A549 (cell line): ENCODE data around the gene FAM131C. TPM values are rescaled to one million over a fixed set of nuclear protein-coding genes. Genes with fewer than 3 reads are reported as not detected.

ENCODE experiments used
- ATAC-seq, 2 experiments: fragments of 200-7000 bp in 1 of 2; fragments of >200 bp in 1 of 2; cut with Nextera tagmentation in 1 of 2; cut with Tn5 transposase in 1 of 2; 3 replicates each; pipeline versions ENCODE4 v1.8.0 to v1.9.1; 2018 to 2020; ENCODE audit warnings: mild to moderate bottlenecking in 1 of 2, moderate library complexity in 1 of 2
- CTCF ChIA-PET: fragments of 300-600 bp; sonication (Branson Sonifier 250); formaldehyde crosslinking; extraction: SDS; loops from one replicate; lab custom pipeline; 2021; ENCODE audit warnings: antibody characterized with exemption, inconsistent platforms; lab: Yijun Ruan, JAX
- POLR2A ChIA-PET: fragments of 350-600 bp; formaldehyde crosslinking; extraction: SDS; loops from one replicate; lab custom pipeline; 2021; ENCODE audit warnings: antibody characterized with exemption, inconsistent platforms; lab: Yijun Ruan, JAX
- DNase-seq, 2 experiments: peaks; one replicate each; pipeline versions ENCODE4 v3.0.0 to v3.0.0-alpha.2; 2011 to 2016; ENCODE audit warnings: low read depth in 1 of 2, low spot score in 1 of 2
- FAIRE-seq: peaks from 2 replicates; lab custom pipeline; 2011; peaks lifted over from hg19 to GRCh38; lab: Jason Lieb, UNC
- H3K27ac ChIP-seq, 2 experiments: fragments of >200 bp; sonication (Bioruptor Twin); formaldehyde crosslinking; 3 replicates each; pipeline ENCODE4 v1.5.1; 2016 to 2017
- H3K4me1 ChIP-seq: fragments of >200 bp; sonication (Bioruptor Twin); formaldehyde crosslinking; 3 replicates; pipeline ENCODE4 v1.6.1; 2016
- H3K4me2 ChIP-seq: fragments of >200 bp; sonication (Bioruptor Twin); formaldehyde crosslinking; 3 replicates; pipeline ENCODE4 v1.6.1; 2016
- H3K4me3 ChIP-seq: fragments of >200 bp; sonication (Bioruptor Twin); formaldehyde crosslinking; 3 replicates; pipeline ENCODE4 v1.5.1; 2016
- H3K9me3 ChIP-seq: fragments of >200 bp; sonication (Bioruptor Twin); formaldehyde crosslinking; 3 replicates; pipeline ENCODE4 v1.6.1; 2016
- CBX8 ChIP-seq: fragments of 200-600 bp; sonication (generic); IDR thresholded peaks from 2 replicates; pipeline ENCODE4 v1.6.1; 2016
- CHD2 ChIP-seq: fragments of 150-350 bp; IDR thresholded peaks from 2 replicates; pipeline ENCODE4 v1.6.1; 2014; ENCODE audit warnings: low read length; ENCODE audit not compliant: partially characterized antibody
- CHD4 ChIP-seq: fragments of 200-600 bp; sonication (generic); IDR thresholded peaks from 2 replicates; pipeline ENCODE4 v1.6.1; 2016; ENCODE audit warnings: antibody characterized with exemption, mild to moderate bottlenecking, borderline replicate concordance
- EP300 ChIP-seq, 2 experiments: fragments of >200 bp; sonication (Bioruptor Twin); formaldehyde crosslinking; IDR thresholded peaks; 2 replicates in 1 of 2; 3 replicates in 1 of 2; pipeline ENCODE4 v1.6.1; 2016 to 2017
- FOXS1 ChIP-seq: fragments of 250-450 bp; sonication (Bioruptor Pico); IDR thresholded peaks from 2 replicates; pipeline ENCODE4 v1.5.0; 2020; ENCODE audit warnings: mild to moderate bottlenecking, moderate library complexity
- HEYL ChIP-seq: fragments of 250-450 bp; sonication (Bioruptor Pico); IDR thresholded peaks from 2 replicates; pipeline ENCODE4 v1.8.0; 2021; ENCODE audit warnings: mild to moderate bottlenecking, moderate library complexity
- HOXA7 ChIP-seq: fragments of 250-450 bp; sonication (Bioruptor Pico); IDR thresholded peaks from 2 replicates; pipeline ENCODE4 v1.5.0; 2020; ENCODE audit warnings: mild to moderate bottlenecking, moderate library complexity
- MAFK ChIP-seq: fragments of 450-650 bp; IDR thresholded peaks from 2 replicates; pipeline ENCODE4 v1.6.1; 2014; ENCODE audit not compliant: partially characterized antibody
- MAZ ChIP-seq: fragments of 150-350 bp; IDR thresholded peaks from 2 replicates; pipeline ENCODE4 v1.6.1; 2014; ENCODE audit warnings: antibody characterized with exemption, low read depth, low read length, borderline replicate concordance
- NPAS2 ChIP-seq: fragments of 250-450 bp; sonication (Bioruptor Pico); IDR thresholded peaks from 2 replicates; pipeline ENCODE4 v1.8.0; 2022; ENCODE audit warnings: mild to moderate bottlenecking, moderate library complexity, borderline replicate concordance
- NR3C1 ChIP-seq: fragments of >200 bp; sonication (Bioruptor Twin); formaldehyde crosslinking; IDR thresholded peaks from 3 replicates; pipeline ENCODE4 v1.6.1; 2017
- RAD21 ChIP-seq, 2 experiments: fragments of >200 bp in 1 of 2; sonication (Bioruptor Twin) in 1 of 2; formaldehyde crosslinking in 1 of 2; IDR thresholded peaks in 1 of 2; conservative IDR thresholded peaks in 1 of 2; 2 replicates in 1 of 2; 3 replicates in 1 of 2; pipeline ENCODE4 v1.6.1; 2012 to 2018; ENCODE audit warnings: inconsistent platforms in 1 of 2
- RARB ChIP-seq: fragments of 250-450 bp; sonication (Bioruptor Pico); IDR thresholded peaks from 2 replicates; pipeline ENCODE4 v1.8.0; 2021; ENCODE audit warnings: mild to moderate bottlenecking, moderate library complexity
- TP53 ChIP-seq: fragments of 250-450 bp; sonication (Bioruptor Pico); IDR thresholded peaks from 2 replicates; pipeline ENCODE4 v1.5.0; 2021; ENCODE audit warnings: mild to moderate bottlenecking, moderate library complexity
- ZSCAN20 ChIP-seq: fragments of 250-450 bp; sonication (Bioruptor Pico); IDR thresholded peaks from 2 replicates; pipeline ENCODE4 v1.8.0; 2022; ENCODE audit warnings: mild to moderate bottlenecking, moderate library complexity
- WGBS: methylation state at CpG from one replicate; pipeline ENCODE4 v1.1.6; 2017; ENCODE audit errors: missing lambda C conversion rate; 5-methylcytosine and 5-hydroxymethylcytosine counted together
- polyA plus RNA-seq, 4 experiments: library from polyadenylated mRNA; depleted of rRNA in 3 of 4; stranded (reverse); fragments of >200 nt; fragmentation: RNase III in 1 of 4; extraction: RNeasy Plus Mini Kit Qiagen cat#74134 plus additional on column Dnase treatment in 1 of 4; gene quantifications; 2 replicates in 3 of 4; 3 replicates in 1 of 4; pipeline ENCODE4 v1.2.3, GENCODE V29; 2011 to 2017
- TF ChIP-seq, protein P1 (sequence below): fragments of >200 bp; sonication (Bioruptor Twin); formaldehyde crosslinking; IDR thresholded peaks from 3 replicates; pipeline ENCODE4 v1.6.1; 2016
- TF ChIP-seq, protein P2 (sequence below): fragments of 250-450 bp; sonication (Bioruptor Pico); IDR thresholded peaks from 2 replicates; pipeline ENCODE4 v1.5.0; 2021; ENCODE audit warnings: mild to moderate bottlenecking, moderate library complexity, borderline replicate concordance
- TF ChIP-seq, protein P3 (sequence below): fragments of 450-650 bp; IDR thresholded peaks from 2 replicates; pipeline ENCODE4 v1.6.1; 2014; ENCODE audit warnings: antibody characterized with exemption

The FAM131C gene
- polyA plus RNA-seq, 2 of the 4 experiments (the other 2 are of a cell fraction): 2.3 to 6.7 TPM

- WGBS: 84% methylated on average over 4 of the region's 7 CpGs
- ChIA-PET POLR2A (no interaction called here), CTCF (interaction anchor here (1.2 to 1.9 kb wide), 3 partner anchors 23 to 38 kb away, joined by 3 to 5 read pairs (median 5); partner anchors contain the start of gene FAM131C)
- DNase-seq: no peak
- Histone ChIP-seq H3K4me1 (no peaks in the 10 kb centered on the region; the same call in 2 of the 3 replicates), H3K4me2 (no peak overlapping the region), H3K9me3 (no peaks in the 10 kb centered on the region), H3K4me3 (no peak overlapping the region), H3K27ac (no peak overlapping the region)
- no peak for TF ChIP-seq NPAS2
- TF ChIP-seq FOXS1 (CRISPR knock-in tag): no peak
- no peak for TF ChIP-seq ZSCAN20 (CRISPR knock-in tag)
- TF ChIP-seq CHD2: no peak
- no peak for TF ChIP-seq CHD4
- TF ChIP-seq, protein P1, sequence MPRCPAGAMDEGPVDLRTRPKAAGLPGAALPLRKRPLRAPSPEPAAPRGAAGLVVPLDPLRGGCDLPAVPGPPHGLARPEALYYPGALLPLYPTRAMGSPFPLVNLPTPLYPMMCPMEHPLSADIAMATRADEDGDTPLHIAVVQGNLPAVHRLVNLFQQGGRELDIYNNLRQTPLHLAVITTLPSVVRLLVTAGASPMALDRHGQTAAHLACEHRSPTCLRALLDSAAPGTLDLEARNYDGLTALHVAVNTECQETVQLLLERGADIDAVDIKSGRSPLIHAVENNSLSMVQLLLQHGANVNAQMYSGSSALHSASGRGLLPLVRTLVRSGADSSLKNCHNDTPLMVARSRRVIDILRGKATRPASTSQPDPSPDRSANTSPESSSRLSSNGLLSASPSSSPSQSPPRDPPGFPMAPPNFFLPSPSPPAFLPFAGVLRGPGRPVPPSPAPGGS: no peak
- TF ChIP-seq HEYL (CRISPR knock-in tag): no peak
- TF ChIP-seq, protein P2, sequence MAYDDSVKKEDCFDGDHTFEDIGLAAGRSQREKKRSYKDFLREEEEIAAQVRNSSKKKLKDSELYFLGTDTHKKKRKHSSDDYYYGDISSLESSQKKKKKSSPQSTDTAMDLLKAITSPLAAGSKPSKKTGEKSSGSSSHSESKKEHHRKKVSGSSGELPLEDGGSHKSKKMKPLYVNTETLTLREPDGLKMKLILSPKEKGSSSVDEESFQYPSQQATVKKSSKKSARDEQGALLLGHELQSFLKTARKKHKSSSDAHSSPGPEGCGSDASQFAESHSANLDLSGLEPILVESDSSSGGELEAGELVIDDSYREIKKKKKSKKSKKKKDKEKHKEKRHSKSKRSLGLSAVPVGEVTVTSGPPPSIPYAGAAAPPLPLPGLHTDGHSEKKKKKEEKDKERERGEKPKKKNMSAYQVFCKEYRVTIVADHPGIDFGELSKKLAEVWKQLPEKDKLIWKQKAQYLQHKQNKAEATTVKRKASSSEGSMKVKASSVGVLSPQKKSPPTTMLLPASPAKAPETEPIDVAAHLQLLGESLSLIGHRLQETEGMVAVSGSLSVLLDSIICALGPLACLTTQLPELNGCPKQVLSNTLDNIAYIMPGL (CRISPR knock-in tag): no peak
- TF ChIP-seq TP53: no peak
- no peak for TF ChIP-seq EP300 (IDR thresholded peaks at IDR 0.05)
- no peak for TF ChIP-seq MAZ
- no peak for TF ChIP-seq CBX8
- no peak for FAIRE-seq
- ATAC-seq: no peak
Observed at GRCh38 chr1:16050328-16050727, 23.1 kb downstream of the FAM131C start.

- DNase-seq (no peak), ATAC-seq (peak in 1 of 2 experiments; percentile 67; a peak in 3 of 6 replicates)
- no CpG with 5 or more reads among the region's 25 CpGs for WGBS
- no peaks in the 10 kb centered on the region; the same call in 2 of the 3 replicates for H3K4me1 ChIP-seq
- TF ChIP-seq FOXS1 (CRISPR knock-in tag): no peak
- TF ChIP-seq NR3C1: no peak
- no peak for TF ChIP-seq RARB (CRISPR knock-in tag)
- TF ChIP-seq, protein P2 (CRISPR knock-in tag): no peak
- no peak for TF ChIP-seq RAD21 (conservative IDR thresholded peaks at IDR 0.05 in 1 of 2, IDR thresholded peaks at IDR 0.05 in 1 of 2)
- TF ChIP-seq, protein P3, sequence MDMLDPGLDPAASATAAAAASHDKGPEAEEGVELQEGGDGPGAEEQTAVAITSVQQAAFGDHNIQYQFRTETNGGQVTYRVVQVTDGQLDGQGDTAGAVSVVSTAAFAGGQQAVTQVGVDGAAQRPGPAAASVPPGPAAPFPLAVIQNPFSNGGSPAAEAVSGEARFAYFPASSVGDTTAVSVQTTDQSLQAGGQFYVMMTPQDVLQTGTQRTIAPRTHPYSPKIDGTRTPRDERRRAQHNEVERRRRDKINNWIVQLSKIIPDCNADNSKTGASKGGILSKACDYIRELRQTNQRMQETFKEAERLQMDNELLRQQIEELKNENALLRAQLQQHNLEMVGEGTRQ: no peak
- no peak for TF ChIP-seq HOXA7
- TF ChIP-seq NPAS2: no peak
- TF ChIP-seq MAFK: no peak
- no peak for TF ChIP-seq ZSCAN20 (CRISPR knock-in tag)
- no peak for TF ChIP-seq HEYL (CRISPR knock-in tag)
- TF ChIP-seq, all 56 proteins: peak for 0
- Histone ChIP-seq H3K27ac (peak overlapping the region; percentile 69 to 75), H3K9me3 (no peaks in the 10 kb centered on the region), H3K4me3 (peak overlapping the region; percentile 39), H3K4me2 (peak overlapping the region; percentile 78)
- FAIRE-seq: no peak
- CTCF ChIA-PET: no interaction called here
- POLR2A ChIA-PET: no interaction called here
Observed at GRCh38 chr1:16048573-16049189, 24.8 kb downstream of the FAM131C start.
